ENCODE data around the gene INPP5D.

INPP5D gene

GRCh38 chr2:233087713-233088112 lies 27.6 kb downstream of the INPP5D start:
- no peak overlapping the region for H3K4me3 ChIP-seq (ENCODE audit: low read depth, low read length)
- no peak for TF ChIP-seq CTCF (IDR thresholded peaks at IDR 0.05; ENCODE audit: borderline replicate concordance, insufficient read depth, low read depth, low read length)

- TF ChIP-seq CTCF (IDR thresholded peaks at IDR 0.05; ENCODE audit: borderline replicate concordance, insufficient read depth, low read depth, low read length), result no peak
- H3K4me3 ChIP-seq (ENCODE audit: low read depth, low read length), result no peak overlapping the region
These were observed 28.8 kb downstream of the INPP5D start for GRCh38 chr2:233088972-233089345.

GRCh38 chr2:233089851-233090250 lies 29.7 kb downstream of the INPP5D start:
- no peak for TF ChIP-seq CTCF (IDR thresholded peaks at IDR 0.05; ENCODE audit: borderline replicate concordance, insufficient read depth, low read depth, low read length)

GRCh38 chr2:233090879-233091278 lies 30.7 kb downstream of the INPP5D start:
- no peak overlapping the region for H3K4me3 ChIP-seq (ENCODE audit: low read depth, low read length)
- no peak for TF ChIP-seq CTCF (IDR thresholded peaks at IDR 0.05; ENCODE audit: borderline replicate concordance, insufficient read depth, low read depth, low read length)

More at GRCh38 chr2:233089851-233090250, 29.7 kb downstream of the INPP5D start:
- H3K4me3 ChIP-seq (ENCODE audit: low read depth, low read length), result no peak overlapping the region

GRCh38 chr2:233091595-233092375 lies 31.6 kb downstream of the INPP5D start:
- no peak for TF ChIP-seq CTCF (IDR thresholded peaks at IDR 0.05; ENCODE audit: borderline replicate concordance, insufficient read depth, low read depth, low read length)

GRCh38 chr2:233092432-233093165 lies 32.5 kb downstream of the INPP5D start:
- TF ChIP-seq CTCF (IDR thresholded peaks at IDR 0.05; ENCODE audit: borderline replicate concordance, insufficient read depth, low read depth, low read length), result no peak
- H3K4me3 ChIP-seq (ENCODE audit: low read depth, low read length), result no peak overlapping the region

More at GRCh38 chr2:233091595-233092375, 31.6 kb downstream of the INPP5D start:
- no peak overlapping the region for H3K4me3 ChIP-seq (ENCODE audit: low read depth, low read length)

GRCh38 chr2:233093166-233093448 lies 33.0 kb downstream of the INPP5D start:
- H3K4me3 ChIP-seq (ENCODE audit: low read depth, low read length), result no peak overlapping the region
- no peak for TF ChIP-seq CTCF (IDR thresholded peaks at IDR 0.05; ENCODE audit: borderline replicate concordance, insufficient read depth, low read depth, low read length)

Measured in GM12875 (cell line).